HG03469 (cell line): Measurements from ENCODE around the gene FOXE1.

Source experiments
- ATAC-seq: cut with Tn5 transposase; IDR thresholded peaks from one replicate; pipeline ENCODE4 v1.9.1; 2021; ENCODE audit warnings: mild to moderate bottlenecking, moderate library complexity, moderate number of reproducible peaks; ENCODE audit not compliant: unreplicated experiment

FOXE1 gene

DNA sequence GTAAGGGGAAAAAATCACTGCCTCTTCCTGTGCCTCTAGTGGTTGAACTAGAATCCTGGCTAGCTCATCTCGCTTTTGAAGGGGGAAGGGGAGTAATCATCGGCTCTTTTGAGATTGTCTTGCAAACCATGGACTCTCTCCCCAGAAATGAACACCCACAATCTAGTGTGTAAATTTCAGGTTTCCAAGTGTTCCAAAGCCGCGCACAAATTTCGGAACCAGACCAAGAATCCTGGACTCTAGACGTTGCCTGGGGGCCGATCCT, 4.9 kb upstream of the FOXE1 start:
- no peak for ATAC-seq

DNA sequence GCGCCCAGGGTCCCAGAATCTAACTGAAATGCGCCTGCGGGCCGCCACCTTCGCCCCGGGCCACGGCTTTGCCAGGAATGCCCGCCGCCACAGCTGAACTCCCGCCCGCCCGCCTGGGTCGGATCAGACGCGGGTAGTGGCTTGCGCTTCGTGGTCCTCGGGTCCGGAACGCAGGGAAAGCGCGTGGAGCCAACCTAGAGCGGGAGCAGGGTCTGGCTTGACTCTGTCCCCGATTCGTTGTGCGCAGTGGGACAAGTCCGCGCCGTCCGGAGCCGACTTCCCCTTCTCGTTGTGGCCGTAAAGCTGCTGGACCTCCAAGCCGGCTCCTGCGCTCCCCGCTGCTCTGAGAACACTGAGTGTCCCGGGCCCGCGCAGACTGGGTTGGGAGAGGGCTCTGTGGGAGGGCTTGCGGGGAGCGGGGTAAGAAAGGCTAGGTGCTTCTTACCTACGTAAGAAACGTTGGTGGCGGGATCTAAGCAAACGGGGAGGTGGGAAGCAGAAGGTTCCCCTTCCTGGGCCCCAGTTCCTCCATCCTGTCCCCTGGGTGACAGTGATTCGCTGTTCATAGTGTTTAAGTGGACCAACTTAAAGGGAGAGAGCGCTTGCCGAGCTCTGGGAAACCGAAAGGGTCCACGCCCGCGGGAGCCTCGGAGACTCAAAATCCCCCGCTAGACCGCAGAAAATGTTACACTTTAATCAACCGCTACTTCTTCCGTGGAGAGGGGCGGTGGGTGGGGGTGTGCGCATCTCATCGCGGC, 4.4 kb upstream of the FOXE1 start:
- no peak for ATAC-seq

DNA sequence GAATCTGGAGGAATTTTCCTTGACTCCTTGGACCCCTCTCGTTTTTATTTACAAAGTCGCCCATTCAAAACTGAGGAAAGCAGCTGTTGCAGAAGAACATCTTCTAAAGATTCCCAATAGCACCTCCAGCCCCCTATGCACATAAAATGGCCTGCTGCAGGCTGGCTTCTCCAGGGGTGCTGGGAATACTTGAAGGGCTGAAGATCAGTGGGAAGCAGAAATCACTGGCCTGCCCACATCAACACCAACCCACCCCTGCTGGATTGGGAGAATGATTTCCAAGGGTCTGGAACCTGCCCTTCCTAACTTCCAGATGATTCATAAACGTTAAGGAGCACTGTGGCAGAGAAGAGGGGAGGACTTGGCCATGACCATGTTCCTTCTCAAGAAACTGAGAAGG, 3.0 kb upstream of the FOXE1 start:
- ATAC-seq, result no peak

DNA sequence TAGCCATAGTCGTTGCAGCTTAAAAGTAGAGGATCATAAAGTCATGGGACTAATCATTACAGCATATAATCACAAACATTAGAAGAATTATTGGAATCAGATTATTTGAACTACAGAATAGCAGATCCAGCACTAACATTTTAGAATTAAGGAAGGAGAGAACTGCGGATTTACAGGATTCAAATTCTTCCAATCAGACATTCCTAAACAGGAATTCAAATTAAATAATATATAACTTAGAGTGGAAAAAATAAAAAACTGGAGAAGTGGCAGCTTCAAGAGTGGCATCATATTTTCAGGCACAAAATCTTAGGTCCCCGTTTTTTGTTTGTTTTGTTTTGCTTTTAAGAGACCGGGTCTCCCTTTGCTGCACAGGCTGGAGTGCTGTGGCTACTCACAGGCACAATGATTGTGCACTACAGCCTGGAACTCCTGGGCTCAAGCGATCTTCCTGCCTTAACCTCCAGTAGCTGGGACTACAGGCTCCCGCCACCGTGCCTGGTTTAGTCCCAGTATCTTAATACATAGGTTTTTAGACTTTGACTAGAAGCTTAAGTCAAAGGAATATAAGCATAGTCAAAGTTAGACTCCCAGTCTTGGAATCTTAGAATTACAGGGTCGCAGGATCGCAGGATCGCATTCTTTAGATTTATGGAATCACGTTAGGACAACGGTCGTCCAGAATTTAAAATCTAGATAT, 2.1 kb upstream of the FOXE1 start:
- no peak for ATAC-seq

DNA sequence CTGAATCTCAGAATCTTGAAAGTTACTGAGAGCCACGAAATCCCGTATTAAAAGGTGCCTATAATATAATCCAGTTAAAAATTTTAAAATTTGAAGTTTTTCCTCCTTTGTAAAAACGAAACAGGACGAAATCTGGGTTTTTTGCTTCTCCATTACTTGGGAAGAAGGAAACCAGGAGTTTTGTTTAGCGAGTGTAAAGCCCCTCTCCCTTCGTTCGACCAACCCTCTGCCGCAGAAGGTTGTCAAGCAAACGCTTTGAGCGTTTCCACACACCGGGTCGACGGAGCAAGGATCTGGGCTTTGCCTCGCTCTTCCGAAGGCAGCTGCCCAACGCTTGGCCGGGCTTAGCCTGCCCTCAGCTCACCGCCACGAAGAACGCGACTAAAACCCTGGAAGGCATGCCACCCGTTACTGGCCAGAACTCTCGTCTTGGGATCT, 1.6 kb upstream of the FOXE1 start:
- ATAC-seq, result no peak

DNA sequence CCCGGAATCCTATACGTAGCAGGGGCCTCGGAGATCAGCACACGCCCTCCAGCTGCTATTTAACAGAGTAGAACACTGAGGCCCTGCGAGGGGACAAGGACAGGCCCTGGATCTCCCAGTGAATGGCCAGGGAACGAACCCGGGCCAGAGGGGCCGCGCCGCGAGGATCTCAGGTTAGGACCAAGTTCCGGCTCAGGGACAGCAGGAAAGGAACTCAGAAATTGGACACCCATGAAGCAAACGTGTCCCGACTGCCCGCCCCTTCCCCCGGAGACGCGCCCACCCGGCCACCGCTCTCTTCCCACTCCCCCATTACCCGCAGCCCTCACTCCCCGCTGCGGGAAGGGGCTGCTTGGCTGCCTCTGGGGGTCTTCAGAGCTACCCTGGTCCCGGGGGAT, 1.0 kb upstream of the FOXE1 start:
- no peak for ATAC-seq

DNA sequence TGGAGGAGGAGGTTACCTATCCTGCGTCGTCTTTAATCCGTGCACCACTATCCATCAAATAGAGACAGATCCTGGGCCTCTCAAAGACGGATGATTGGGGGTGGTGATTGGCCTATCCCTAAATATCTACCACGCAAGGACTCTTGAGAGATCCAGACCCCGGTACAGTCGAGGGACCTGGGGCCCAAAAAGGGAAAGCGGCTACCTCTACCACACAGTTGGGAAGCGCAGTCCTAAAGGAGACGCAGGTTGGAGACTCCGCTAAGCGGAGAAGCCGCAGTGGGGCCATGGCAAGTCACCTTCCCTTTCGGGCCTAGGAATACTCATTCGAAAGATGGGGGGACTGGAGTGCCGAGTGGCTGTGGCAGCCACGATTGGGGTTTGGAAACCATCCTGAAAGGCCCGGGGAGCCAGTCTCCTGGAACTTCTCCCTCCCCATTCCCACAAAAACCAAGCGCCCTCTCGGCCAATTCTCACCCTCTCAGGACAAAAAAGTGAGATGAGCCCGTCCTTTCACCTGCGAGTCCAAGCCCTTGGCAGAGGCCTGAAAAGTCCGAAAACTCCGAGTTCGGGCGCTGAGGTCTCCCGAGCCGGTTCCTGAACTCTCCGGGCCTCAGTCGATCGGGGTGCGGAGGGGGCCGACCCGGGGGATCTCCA, 499 bp upstream of the FOXE1 start:
- ATAC-seq, result no peak

DNA sequence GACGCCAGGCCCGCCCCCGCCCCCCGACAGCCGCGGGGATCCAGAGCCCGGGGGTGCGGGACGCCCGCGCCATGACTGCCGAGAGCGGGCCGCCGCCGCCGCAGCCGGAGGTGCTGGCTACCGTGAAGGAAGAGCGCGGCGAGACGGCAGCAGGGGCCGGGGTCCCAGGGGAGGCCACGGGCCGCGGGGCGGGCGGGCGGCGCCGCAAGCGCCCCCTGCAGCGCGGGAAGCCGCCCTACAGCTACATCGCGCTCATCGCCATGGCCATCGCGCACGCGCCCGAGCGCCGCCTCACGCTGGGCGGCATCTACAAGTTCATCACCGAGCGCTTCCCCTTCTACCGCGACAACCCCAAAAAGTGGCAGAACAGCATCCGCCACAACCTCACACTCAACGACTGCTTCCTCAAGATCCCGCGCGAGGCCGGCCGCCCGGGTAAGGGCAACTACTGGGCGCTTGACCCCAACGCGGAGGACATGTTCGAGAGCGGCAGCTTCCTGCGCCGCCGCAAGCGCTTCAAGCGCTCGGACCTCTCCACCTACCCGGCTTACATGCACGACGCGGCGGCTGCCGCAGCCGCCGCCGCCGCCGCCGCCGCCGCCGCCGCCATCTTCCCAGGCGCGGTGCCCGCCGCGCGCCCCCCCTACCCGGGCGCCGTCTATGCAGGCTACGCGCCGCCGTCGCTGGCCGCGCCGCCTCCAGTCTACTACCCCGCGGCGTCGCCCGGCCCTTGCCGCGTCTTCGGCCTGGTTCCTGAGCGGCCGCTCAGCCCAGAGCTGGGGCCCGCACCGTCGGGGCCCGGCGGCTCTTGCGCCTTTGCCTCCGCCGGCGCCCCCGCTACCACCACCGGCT, 1.0 kb downstream of the FOXE1 start:
- no peak for ATAC-seq

DNA sequence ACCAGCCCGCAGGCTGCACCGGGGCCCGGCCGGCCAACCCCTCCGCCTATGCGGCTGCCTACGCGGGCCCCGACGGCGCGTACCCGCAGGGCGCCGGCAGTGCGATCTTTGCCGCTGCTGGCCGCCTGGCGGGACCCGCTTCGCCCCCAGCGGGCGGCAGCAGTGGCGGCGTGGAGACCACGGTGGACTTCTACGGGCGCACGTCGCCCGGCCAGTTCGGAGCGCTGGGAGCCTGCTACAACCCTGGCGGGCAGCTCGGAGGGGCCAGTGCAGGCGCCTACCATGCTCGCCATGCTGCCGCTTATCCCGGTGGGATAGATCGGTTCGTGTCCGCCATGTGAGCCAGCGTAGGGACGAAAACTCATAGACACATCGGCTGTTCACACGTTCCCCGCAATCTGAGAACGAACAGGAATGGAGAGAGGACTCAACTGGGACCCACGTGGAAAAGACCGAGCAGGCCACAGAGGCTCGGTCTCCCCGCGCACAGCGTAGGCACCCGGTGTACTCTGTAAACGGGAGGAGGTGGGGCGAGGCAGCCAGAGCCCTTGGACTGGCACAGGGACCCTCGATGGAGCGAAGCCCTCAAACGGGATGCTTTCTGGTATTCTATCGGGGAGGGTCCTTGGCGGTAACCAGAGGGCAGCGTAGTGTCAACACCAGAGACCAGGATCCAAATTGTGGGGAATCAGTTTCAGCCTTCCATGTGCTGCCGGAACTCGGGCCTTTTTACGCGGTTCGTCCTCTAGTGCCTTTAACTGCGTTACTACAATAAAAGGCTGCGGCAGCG, 1.9 kb downstream of the FOXE1 start:
- no peak for ATAC-seq

DNA sequence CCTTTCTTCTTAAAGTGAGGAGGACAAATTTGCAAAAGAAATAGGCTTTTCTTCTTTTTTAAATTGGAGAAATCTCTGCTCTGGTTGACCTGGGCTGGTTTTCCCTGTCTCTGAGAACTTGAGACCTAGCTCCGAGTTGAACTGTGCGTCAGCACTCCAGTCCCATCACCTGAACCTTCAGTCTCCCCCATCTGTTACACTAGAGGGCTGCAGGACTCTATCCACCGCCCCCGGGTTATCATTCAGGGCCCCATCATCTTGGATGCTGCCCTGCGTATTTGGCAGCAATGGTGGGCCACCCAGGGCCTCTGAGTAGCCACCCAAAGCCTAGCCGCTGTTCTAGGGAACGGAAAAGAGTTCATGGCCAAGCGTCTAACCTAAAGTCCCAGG, 2.5 kb downstream of the FOXE1 start:
- ATAC-seq, result no peak

DNA sequence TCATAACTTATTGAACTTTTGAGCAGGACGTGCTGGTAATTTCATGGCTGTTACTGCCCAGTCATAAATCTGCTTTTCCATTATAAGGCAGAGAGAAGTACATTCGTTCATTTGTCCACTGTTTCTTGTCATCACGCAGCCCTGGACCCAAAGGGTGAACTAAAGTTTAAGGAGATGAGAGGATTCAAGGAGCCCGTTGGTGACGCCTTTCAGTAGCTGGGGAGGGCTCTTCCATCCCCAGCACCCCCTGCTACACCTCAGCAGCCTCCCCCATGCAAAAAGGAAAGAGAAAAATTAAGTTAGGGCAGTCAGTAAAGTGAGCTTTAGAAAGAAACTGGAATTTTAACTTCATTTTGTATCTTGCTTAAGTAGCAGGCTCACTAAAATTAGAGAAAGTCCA, 2.9 kb downstream of the FOXE1 start:
- no peak for ATAC-seq

DNA sequence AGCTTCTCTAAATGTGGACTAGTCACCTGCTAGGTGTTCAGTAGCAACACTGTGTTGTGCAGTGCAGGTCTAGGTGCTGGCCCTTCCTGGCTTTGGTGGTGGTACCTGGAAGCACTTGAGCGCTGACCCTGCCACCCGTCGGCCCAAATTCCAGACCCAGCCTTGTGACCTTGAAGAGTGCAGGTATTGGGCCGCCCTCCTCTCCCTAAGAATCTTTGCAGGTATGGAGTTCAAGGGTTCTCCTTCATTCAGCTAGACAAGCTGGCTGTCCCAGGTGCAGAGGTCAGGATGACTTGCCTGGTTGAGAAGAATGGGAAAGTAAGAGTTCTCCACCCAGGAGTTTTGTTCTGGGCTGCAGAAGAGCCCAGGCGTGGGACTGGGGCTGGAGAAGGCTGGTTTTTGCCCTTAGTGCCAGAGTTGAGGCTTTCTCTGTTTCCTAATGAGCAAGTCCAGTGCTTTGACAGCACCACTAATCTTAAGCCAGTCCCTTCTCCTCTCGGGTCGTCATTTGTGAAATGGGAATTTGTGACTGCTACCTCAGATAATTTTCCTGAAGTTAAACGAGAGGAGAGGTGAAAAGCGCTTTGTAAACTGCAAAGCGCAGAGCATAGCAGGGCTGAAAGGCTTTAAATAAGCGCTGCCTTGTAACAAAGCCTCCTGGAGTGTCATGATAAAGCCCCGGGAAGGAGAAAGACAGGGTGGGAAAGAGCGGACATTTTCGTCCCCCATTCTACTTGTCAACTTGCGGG, 4.0 kb downstream of the FOXE1 start:
- no peak for ATAC-seq

DNA sequence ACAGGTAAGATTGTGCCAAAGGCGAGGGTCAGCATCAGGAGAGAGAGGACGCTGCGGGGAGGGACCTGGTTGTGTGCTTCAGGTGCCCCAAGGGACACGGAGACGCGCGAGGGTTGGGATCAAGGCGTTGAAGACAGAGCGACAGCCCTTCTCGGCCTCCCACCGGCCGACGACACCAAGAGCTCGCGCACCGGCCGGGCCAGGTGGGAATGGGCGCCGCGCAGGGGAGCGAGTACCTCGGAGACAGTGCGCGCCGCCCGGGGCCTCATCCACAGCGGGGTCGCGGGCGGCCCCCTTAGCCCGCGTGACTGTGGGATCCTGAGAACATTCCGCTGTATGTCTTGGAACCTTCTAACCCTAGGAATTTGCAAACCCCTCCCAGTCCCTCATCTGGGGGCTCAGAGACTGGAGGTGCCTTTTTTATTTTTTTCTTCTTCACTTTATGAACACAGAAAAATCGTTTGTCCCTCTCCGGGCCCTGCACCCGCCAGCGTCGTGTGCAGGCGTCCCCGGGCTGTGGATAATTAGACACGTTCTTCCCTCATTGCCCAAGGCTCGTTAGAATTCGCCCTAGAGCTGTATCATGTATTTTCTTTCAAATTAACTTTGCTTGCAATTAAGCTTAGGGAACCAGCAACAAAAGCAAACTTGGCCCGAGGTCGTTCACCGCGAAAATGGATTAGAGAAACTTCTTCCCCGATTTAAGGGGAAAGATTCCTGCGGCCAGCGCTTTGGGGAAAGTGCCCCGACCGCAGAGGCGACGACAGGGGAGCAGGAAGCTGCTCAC, 4.8 kb downstream of the FOXE1 start:
- no peak for ATAC-seq

DNA sequence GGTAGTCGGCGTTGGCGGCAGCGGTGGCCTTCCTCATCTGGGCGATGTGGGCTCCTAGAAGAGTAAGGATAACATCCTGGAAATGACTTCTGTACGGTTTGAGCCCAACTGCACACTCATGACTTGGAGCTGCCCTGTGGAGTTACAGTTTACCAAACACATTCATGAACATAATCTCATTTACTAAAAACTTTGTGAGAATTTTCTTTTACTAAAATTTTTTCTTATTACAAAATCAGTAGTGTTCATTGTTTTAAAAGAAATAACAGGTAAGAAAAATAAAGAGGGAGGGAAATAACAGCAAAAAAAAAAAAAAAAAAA, 5.3 kb downstream of the FOXE1 start:
- ATAC-seq, result no peak

DNA sequence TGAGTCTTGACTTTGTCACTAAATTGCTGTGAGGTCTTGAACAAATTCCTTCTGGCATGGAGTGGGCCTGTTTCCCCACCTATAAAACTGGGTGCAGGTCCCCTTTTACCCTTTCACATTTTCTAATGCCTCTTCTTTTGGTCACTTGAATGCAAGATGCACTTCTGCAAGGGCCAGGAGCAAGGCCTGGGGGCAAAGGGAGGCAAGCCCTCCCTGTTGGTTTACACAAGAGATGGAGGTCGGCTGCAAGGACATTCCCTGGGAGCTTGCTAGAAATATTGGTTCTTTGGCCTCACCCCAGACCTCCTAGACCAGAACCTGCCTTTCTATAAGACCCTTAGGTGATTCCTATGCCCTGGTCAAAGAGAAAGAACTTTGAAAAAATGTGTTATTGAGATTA, 5.8 kb downstream of the FOXE1 start:
- ATAC-seq, result no peak

DNA sequence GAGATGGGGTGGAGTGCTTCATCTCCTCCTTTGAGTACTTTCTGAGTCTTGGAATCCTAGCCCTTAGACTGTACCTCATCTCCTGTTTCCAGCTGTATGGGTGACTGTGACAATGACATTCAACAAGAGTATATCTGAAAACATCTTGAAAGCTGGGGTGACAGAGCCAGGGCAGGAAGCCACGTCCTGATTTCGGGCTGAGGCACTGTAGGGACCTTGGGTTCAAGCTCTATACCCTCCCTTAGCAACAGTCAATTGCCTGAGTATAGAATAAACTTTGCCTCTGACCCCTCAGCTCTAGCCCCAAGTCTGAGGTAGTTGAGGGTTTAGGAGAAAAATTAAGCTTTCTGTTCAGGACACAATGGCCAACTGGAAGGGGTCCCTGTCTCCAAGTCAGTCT, 6.3 kb downstream of the FOXE1 start:
- no peak for ATAC-seq

DNA sequence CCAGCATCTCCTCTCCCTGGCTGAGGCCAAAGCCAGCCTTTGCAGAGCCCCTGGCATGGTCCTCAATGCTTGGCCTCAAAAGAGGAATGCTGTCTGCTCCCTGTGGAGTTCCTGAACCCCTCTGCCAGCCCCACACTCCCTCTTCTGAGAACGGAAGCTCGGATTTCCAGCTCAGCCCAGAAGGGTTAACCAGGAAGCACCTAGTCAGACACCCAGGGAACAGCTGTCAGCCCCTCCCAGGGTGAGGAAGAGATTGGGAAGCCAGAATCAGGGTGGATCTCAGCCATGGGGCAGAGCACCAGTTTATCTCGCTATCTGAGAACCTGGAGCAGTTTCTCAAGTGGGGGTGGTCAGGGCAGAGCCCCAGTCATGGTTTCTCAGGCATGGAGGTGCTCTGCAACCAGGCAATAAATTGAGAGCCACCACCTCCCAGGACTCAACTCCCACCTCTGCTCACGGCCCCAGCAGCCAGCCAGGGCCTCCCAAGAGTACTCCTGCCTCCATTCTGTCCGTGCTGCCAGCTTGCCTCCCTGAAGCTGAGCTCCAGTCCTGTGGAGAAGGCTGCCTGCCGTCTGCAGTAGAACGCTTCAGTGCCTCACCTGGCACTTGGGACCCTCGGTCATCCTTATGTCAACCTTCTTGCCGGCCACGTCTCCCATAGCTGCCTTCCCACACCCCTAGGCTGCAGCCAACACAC, 7.6 kb downstream of the FOXE1 start:
- no peak for ATAC-seq

DNA sequence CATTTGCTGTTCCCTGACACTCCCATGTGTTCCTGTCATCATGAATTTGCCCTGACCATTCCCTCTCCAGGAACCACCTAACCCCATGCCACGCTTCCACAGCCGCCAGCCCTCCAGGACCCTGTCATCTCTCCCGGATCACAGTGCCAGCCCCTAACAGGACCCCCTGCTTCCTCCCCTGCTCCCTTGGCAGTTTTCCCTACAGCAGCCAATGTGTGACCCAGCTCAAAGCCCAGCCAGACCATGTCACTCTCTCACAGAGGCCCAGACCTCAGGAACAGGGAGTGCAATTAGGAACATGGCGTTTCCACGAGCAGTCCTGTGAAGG, 8.1 kb downstream of the FOXE1 start:
- no peak for ATAC-seq

DNA sequence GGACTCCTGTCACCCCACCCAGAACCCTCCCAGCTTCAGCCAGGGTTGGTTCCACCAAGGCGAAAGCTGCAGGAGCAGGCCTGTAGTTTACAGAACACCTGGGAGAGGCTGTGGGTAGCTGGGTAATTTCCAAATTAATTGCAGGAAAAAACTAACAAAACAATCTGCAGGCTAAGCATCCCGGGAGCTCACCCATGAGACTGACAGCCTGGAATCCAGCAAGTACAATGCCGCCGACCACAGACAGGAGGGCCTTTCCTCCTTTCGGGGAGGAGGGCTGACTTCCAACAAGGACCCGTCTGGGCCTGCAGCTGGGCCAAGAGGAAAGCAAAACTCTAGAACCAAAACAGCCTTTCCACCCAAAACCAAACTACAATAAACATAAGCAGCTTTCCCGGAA, 10.3 kb downstream of the FOXE1 start:
- ATAC-seq, result no peak
